H1 (cell line): ENCODE measurements around the gene ZYX. TPM values are rescaled to one million over a fixed set of nuclear protein-coding genes. Genes with fewer than 3 reads are reported as not detected.
A peak's percentile ranks its signal among the peaks of the same experiment; 100 is the strongest.

Experiments
- CTBP2 ChIP-seq: IDR thresholded peaks from 2 replicates; pipeline ENCODE4 v1.7.0; 2011; ENCODE audit warnings: borderline replicate concordance, mild to moderate bottlenecking, moderate library complexity, mixed read lengths, low read length; ENCODE audit not compliant: insufficient read depth, insufficient read length
- HDAC2 ChIP-seq, 2 experiments: fragments of 300-600 bp in 1 of 2; sonication (generic) in 1 of 2; IDR thresholded peaks; 2 replicates each; pipeline ENCODE4 v1.6.1; 2011 to 2012; ENCODE audit warnings: low read depth in 2 of 2, low read length in 2 of 2, mild to moderate bottlenecking in 2 of 2, moderate library complexity in 2 of 2, borderline replicate concordance in 1 of 2, inconsistent platforms in 1 of 2
- KDM4A ChIP-seq: IDR thresholded peaks from one replicate; pipeline ENCODE4 v1.7.1; 2012; ENCODE audit warnings: low read depth, mild to moderate bottlenecking, moderate library complexity, low read length, inconsistent platforms; ENCODE audit not compliant: severe bottlenecking
- polyA plus RNA-seq, 7 experiments: library from polyadenylated mRNA; depleted of rRNA in 3 of 7; stranded (reverse) in 5 of 7; unstranded in 2 of 7; fragments of >200 nt in 5 of 7; fragments of 200-250 nt in 2 of 7; gene quantifications; 1 replicate in 5 of 7; 2 replicates in 1 of 7; 4 replicates in 1 of 7; pipeline versions ENCODE4 v1.2.1 to v1.2.3, GENCODE V29; 2011 to 2013; ENCODE audit warnings: missing spikeins in 2 of 7, mixed read lengths in 2 of 7
- total RNA-seq: library from RNA; stranded (reverse); fragmentation: NEBNext Ultra II Directional; extraction: Animal tissue kit (Norgen Biotek cat#: 25700); gene quantifications from 2 replicates; pipeline ENCODE4 v1.2.1, GENCODE V29; 2021
- TF ChIP-seq, protein P1 (sequence below): IDR thresholded peaks from 2 replicates; pipeline ENCODE4 v1.6.1; 2012; ENCODE audit warnings: low read length, inconsistent platforms
- TF ChIP-seq, protein P2 (sequence below): IDR thresholded peaks from 2 replicates; pipeline ENCODE4 v1.6.1; 2011; ENCODE audit warnings: low read depth, mild to moderate bottlenecking, low read length; ENCODE audit not compliant: insufficient read depth

The ZYX gene
- total and polyA plus RNA-seq, 2 of the 8 experiments (the other 6 are each of a cell fraction or from before 2014, with no cell fraction given): 40.6 to 159 TPM

DNA sequence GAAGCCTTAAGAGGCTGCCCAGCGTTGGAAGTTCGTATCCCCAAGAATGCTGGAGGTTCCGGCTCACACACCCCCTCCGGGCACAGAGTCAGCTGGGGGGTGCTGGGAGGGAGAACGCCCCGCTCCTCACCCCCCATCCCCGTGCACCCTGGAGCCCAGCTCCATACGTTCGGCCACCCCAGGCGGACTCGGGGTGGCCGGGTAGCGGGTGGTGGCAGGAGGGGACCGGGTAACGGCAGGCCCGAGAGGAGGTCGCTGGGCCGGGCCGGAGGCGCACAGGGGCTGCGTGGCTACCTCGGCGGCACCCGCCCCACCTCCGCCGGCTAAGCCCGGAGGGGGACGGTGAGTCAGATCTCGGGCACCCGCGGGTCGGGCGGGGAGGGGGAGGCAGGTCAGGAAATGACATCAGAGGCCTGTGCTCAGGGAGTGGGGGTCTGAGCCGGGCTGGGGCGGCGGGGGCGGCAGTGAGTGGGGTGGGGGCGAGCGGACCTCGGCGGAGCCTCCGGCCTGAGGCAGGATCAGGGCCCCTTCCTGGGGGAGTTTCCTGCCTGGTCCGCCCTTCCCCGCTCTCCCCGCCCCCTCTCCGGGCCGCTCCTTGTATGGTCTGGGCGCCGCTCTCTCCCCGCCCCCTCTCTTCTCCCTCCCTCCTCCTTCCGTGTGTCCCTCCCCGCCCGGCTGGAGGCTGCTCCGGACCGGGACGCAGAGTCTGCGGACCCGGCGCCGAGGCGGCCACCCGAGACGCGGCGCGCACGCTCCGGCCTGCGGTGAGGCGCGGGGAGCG is at the start of gene ZYX (continued):
- TF ChIP-seq, protein P1, sequence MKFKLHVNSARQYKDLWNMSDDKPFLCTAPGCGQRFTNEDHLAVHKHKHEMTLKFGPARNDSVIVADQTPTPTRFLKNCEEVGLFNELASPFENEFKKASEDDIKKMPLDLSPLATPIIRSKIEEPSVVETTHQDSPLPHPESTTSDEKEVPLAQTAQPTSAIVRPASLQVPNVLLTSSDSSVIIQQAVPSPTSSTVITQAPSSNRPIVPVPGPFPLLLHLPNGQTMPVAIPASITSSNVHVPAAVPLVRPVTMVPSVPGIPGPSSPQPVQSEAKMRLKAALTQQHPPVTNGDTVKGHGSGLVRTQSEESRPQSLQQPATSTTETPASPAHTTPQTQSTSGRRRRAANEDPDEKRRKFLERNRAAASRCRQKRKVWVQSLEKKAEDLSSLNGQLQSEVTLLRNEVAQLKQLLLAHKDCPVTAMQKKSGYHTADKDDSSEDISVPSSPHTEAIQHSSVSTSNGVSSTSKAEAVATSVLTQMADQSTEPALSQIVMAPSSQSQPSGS: peak; percentile 73; the same call in 1 of the 2 replicates
- no peak for TF ChIP-seq HDAC2 (IDR thresholded peaks at IDR 0.05; ENCODE audit: borderline replicate concordance in 1 of 2, low read depth in 2 of 2, low read length in 2 of 2)
- TF ChIP-seq, protein P2, sequence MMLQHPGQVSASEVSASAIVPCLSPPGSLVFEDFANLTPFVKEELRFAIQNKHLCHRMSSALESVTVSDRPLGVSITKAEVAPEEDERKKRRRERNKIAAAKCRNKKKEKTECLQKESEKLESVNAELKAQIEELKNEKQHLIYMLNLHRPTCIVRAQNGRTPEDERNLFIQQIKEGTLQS: no peak
- TF ChIP-seq CTBP2: no peak
- TF ChIP-seq KDM4A: peak; percentile 74
